ENCODE data around the gene REL.

GRCh38 chr2:60963190-60963589 lies 81.8 kb downstream of the REL start:
- TF ChIP-seq CTCF (conservative IDR thresholded peaks at IDR 0.05; ENCODE audit: low read depth, low read length) = no peak
- no peak for TF ChIP-seq EZH2 (IDR thresholded peaks at IDR 0.05; ENCODE audit: borderline replicate concordance, low read depth, low read length, poor library complexity, severe bottlenecking)

Measured in A673 (cell line).